ENCODE measurements around the gene KAT8. TPM values are rescaled to one million over a fixed set of nuclear protein-coding genes. Genes with fewer than 3 reads are reported as not detected.

KAT8 gene
- total and polyA plus RNA-seq, 2 of the 13 experiments (the other 11 are each of a cell fraction or from before 2014, with no cell fraction given): 79.0 to 84.2 TPM

DNA sequence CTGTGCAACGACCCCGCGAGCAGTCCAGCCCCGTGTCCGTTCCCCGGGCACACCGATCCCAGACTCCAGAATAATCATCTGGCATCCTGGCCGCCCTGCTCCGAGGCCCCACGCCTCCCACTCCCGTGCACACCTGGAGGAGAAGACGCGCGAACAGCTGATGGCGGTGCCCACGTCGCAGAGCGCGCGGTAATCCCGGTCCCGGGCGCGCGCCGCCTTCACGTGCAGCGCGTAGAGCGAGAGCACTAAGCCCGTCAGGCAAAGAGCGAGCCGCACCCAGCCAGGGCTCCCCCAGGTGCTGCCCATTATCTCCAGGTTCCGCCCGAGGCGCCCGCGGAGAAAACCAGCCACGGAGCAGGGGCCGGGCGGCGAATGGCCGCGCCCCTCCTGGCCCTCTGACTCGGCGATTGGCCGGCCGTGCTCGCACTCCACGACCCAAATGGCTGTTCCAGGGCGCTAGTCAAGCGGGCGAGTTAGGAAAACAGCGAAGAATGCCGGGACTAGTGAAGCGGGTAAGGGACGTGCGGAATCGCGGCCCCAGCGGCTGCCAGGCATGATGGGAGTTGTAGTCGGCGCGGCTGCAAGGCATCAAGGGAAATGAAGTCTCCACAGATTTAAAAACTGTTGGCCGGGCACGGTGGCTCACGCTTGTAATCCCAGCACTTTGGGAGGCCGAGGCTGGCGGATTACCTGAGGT, 22.9 kb upstream of the KAT8 start, which contains the start of gene VKORC1 (continued):
- TF ChIP-seq, protein P1, sequence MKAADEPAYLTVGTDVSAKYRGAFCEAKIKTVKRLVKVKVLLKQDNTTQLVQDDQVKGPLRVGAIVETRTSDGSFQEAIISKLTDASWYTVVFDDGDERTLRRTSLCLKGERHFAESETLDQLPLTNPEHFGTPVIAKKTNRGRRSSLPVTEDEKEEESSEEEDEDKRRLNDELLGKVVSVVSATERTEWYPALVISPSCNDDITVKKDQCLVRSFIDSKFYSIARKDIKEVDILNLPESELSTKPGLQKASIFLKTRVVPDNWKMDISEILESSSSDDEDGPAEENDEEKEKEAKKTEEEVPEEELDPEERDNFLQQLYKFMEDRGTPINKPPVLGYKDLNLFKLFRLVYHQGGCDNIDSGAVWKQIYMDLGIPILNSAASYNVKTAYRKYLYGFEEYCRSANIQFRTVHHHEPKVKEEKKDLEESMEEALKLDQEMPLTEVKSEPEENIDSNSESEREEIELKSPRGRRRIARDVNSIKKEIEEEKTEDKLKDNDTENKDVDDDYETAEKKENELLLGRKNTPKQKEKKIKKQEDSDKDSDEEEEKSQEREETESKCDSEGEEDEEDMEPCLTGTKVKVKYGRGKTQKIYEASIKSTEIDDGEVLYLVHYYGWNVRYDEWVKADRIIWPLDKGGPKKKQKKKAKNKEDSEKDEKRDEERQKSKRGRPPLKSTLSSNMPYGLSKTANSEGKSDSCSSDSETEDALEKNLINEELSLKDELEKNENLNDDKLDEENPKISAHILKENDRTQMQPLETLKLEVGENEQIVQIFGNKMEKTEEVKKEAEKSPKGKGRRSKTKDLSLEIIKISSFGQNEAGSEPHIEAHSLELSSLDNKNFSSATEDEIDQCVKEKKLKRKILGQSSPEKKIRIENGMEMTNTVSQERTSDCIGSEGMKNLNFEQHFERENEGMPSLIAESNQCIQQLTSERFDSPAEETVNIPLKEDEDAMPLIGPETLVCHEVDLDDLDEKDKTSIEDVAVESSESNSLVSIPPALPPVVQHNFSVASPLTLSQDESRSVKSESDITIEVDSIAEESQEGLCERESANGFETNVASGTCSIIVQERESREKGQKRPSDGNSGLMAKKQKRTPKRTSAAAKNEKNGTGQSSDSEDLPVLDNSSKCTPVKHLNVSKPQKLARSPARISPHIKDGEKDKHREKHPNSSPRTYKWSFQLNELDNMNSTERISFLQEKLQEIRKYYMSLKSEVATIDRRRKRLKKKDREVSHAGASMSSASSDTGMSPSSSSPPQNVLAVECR (CRISPR knock-in tag; IDR thresholded peaks at IDR 0.05; ENCODE audit: borderline replicate concordance): peak; percentile 93; the same call in 1 of the 2 replicates
- TF ChIP-seq, protein P2, sequence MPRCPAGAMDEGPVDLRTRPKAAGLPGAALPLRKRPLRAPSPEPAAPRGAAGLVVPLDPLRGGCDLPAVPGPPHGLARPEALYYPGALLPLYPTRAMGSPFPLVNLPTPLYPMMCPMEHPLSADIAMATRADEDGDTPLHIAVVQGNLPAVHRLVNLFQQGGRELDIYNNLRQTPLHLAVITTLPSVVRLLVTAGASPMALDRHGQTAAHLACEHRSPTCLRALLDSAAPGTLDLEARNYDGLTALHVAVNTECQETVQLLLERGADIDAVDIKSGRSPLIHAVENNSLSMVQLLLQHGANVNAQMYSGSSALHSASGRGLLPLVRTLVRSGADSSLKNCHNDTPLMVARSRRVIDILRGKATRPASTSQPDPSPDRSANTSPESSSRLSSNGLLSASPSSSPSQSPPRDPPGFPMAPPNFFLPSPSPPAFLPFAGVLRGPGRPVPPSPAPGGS (CRISPR knock-in tag; IDR thresholded peaks at IDR 0.05): peak; percentile 21; the same call in 1 of the 2 replicates
- no peak for TF ChIP-seq SP1 (IDR thresholded peaks at IDR 0.05)
- peak; percentile 71; the same call in 1 of the 2 replicates for TF ChIP-seq SP1 (CRISPR knock-in tag; IDR thresholded peaks at IDR 0.05)
- TF ChIP-seq, protein P3, sequence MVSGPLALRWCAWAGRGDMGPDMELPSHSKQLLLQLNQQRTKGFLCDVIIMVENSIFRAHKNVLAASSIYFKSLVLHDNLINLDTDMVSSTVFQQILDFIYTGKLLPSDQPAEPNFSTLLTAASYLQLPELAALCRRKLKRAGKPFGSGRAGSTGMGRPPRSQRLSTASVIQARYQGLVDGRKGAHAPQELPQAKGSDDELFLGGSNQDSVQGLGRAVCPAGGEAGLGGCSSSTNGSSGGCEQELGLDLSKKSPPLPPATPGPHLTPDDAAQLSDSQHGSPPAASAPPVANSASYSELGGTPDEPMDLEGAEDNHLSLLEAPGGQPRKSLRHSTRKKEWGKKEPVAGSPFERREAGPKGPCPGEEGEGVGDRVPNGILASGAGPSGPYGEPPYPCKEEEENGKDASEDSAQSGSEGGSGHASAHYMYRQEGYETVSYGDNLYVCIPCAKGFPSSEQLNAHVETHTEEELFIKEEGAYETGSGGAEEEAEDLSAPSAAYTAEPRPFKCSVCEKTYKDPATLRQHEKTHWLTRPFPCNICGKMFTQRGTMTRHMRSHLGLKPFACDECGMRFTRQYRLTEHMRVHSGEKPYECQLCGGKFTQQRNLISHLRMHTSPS (CRISPR knock-in tag; IDR thresholded peaks at IDR 0.05; ENCODE audit: low read depth): peak; percentile 59; the same call in 1 of the 2 replicates
- TF ChIP-seq, protein P4, sequence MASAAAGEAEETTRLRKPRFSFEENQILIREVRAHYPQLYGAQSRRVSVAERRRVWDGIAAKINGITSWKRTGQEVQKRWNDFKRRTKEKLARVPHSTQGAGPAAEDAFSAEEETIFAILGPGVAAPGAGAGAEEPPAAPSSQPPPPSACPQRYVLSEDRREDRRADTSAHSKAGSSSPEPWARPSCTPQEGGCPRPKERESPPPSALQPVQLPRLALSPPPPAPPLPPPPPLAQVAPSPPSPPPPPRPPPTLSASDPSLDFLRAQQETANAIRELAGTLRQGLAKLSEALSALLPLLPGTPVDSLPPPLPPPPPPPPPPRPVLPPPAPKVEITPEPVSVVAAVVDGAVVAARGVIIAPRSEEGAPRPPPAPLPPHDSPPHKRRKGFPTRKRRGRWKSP (CRISPR knock-in tag; IDR thresholded peaks at IDR 0.05): peak; percentile 81; the same call in 1 of the 2 replicates
- TF ChIP-seq SNAPC2 (CRISPR knock-in tag; IDR thresholded peaks at IDR 0.05): 0 out of 2 replicates have a peak, but pooled peaks have one; percentile 3
- peak; percentile 64; the same call in 1 of the 2 replicates for TF ChIP-seq SOX5 (CRISPR knock-in tag; IDR thresholded peaks at IDR 0.05; ENCODE audit: borderline replicate concordance)
- TF ChIP-seq, protein P5, sequence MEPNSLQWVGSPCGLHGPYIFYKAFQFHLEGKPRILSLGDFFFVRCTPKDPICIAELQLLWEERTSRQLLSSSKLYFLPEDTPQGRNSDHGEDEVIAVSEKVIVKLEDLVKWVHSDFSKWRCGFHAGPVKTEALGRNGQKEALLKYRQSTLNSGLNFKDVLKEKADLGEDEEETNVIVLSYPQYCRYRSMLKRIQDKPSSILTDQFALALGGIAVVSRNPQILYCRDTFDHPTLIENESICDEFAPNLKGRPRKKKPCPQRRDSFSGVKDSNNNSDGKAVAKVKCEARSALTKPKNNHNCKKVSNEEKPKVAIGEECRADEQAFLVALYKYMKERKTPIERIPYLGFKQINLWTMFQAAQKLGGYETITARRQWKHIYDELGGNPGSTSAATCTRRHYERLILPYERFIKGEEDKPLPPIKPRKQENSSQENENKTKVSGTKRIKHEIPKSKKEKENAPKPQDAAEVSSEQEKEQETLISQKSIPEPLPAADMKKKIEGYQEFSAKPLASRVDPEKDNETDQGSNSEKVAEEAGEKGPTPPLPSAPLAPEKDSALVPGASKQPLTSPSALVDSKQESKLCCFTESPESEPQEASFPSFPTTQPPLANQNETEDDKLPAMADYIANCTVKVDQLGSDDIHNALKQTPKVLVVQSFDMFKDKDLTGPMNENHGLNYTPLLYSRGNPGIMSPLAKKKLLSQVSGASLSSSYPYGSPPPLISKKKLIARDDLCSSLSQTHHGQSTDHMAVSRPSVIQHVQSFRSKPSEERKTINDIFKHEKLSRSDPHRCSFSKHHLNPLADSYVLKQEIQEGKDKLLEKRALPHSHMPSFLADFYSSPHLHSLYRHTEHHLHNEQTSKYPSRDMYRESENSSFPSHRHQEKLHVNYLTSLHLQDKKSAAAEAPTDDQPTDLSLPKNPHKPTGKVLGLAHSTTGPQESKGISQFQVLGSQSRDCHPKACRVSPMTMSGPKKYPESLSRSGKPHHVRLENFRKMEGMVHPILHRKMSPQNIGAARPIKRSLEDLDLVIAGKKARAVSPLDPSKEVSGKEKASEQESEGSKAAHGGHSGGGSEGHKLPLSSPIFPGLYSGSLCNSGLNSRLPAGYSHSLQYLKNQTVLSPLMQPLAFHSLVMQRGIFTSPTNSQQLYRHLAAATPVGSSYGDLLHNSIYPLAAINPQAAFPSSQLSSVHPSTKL (CRISPR knock-in tag; IDR thresholded peaks at IDR 0.05): peak; percentile 74
- TF ChIP-seq AGO1 (IDR thresholded peaks at IDR 0.05; ENCODE audit: low read depth, low read length, poor library complexity, severe bottlenecking): peak; percentile 75
- TF ChIP-seq, protein P6, sequence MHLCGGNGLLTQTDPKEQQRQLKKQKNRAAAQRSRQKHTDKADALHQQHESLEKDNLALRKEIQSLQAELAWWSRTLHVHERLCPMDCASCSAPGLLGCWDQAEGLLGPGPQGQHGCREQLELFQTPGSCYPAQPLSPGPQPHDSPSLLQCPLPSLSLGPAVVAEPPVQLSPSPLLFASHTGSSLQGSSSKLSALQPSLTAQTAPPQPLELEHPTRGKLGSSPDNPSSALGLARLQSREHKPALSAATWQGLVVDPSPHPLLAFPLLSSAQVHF (CRISPR knock-in tag; IDR thresholded peaks at IDR 0.05): peak; percentile 32; the same call in 1 of the 2 replicates
- TF ChIP-seq, protein P7, sequence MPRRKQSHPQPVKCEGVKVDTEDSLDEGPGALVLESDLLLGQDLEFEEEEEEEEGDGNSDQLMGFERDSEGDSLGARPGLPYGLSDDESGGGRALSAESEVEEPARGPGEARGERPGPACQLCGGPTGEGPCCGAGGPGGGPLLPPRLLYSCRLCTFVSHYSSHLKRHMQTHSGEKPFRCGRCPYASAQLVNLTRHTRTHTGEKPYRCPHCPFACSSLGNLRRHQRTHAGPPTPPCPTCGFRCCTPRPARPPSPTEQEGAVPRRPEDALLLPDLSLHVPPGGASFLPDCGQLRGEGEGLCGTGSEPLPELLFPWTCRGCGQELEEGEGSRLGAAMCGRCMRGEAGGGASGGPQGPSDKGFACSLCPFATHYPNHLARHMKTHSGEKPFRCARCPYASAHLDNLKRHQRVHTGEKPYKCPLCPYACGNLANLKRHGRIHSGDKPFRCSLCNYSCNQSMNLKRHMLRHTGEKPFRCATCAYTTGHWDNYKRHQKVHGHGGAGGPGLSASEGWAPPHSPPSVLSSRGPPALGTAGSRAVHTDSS (CRISPR knock-in tag; conservative IDR thresholded peaks at IDR 0.05): 0 out of 2 replicates have a peak, but pooled peaks have one; percentile 36

Measured in HepG2 (cell line).